GM23248 (cell line): ENCODE measurements around the gene NRDC. TPM values are rescaled to one million over a fixed set of nuclear protein-coding genes. Genes with fewer than 3 reads are reported as not detected.

Experiments
- DNase-seq: peaks from one replicate; pipeline ENCODE4 v3.0.0-alpha.2; 2015
- H2AFZ ChIP-seq: fragments of 200-600 bp; sonication (generic); 2 replicates; pipeline ENCODE4 v1.6.1; 2016; ENCODE audit warnings: antibody characterized with exemption
- H3F3A ChIP-seq: fragments of 200-600 bp; sonication (generic); 2 replicates; pipeline ENCODE4 v1.6.1; 2016; ENCODE audit warnings: mild to moderate bottlenecking, antibody characterized with exemption, mixed run types; ENCODE audit not compliant: insufficient read depth
- H3K27ac ChIP-seq: fragments of 200-600 bp; sonication (generic); 2 replicates; pipeline ENCODE4 v1.5.1; 2016; ENCODE audit warnings: mild to moderate bottlenecking
- H3K27me3 ChIP-seq: fragments of 200-600 bp; sonication (generic); replicated peaks from 2 replicates; pipeline ENCODE4 v1.6.1; 2016; ENCODE audit warnings: mild to moderate bottlenecking; ENCODE audit not compliant: insufficient read depth
- H3K36me3 ChIP-seq: fragments of 200-600 bp; sonication (generic); 2 replicates; pipeline ENCODE4 v1.6.1; 2016; ENCODE audit warnings: low read depth, mild to moderate bottlenecking
- H3K4me1 ChIP-seq: fragments of 200-600 bp; sonication (generic); 2 replicates; pipeline ENCODE4 v1.6.1; 2016; ENCODE audit warnings: mild to moderate bottlenecking; ENCODE audit not compliant: insufficient read depth
- H3K4me2 ChIP-seq: fragments of 200-600 bp; sonication (generic); one replicate; pipeline ENCODE4 v1.6.1; 2016; ENCODE audit warnings: mild to moderate bottlenecking; ENCODE audit not compliant: unreplicated experiment
- H3K4me3 ChIP-seq: fragments of 200-600 bp; sonication (generic); 2 replicates; pipeline ENCODE4 v1.5.1; 2016; ENCODE audit warnings: mild to moderate bottlenecking
- H3K79me2 ChIP-seq: fragments of 200-600 bp; sonication (generic); 2 replicates; pipeline ENCODE4 v1.6.1; 2016; ENCODE audit warnings: mild to moderate bottlenecking; ENCODE audit not compliant: insufficient read depth
- H3K9ac ChIP-seq: fragments of 200-600 bp; sonication (generic); 2 replicates; pipeline ENCODE4 v1.6.1; 2016; ENCODE audit warnings: mild to moderate bottlenecking
- H3K9me2 ChIP-seq: fragments of 200-600 bp; sonication (generic); 2 replicates; pipeline ENCODE4 v1.6.1; 2016; ENCODE audit warnings: mixed run types, mild to moderate bottlenecking, moderate library complexity; ENCODE audit not compliant: insufficient read depth
- H3K9me3 ChIP-seq: fragments of 200-600 bp; sonication (generic); one replicate; pipeline ENCODE4 v1.6.1; 2017; ENCODE audit warnings: low read depth
- H4K20me1 ChIP-seq: fragments of 200-600 bp; sonication (generic); 2 replicates; pipeline ENCODE4 v1.6.0; 2016; ENCODE audit not compliant: insufficient read depth
- EZH2 ChIP-seq: fragments of 200-600 bp; sonication (generic); IDR thresholded peaks from 2 replicates; pipeline ENCODE4 v1.6.1; 2018; ENCODE audit warnings: antibody characterized with exemption, mild to moderate bottlenecking; ENCODE audit not compliant: insufficient read depth, poor library complexity, severe bottlenecking
- EZH2phosphoT487 ChIP-seq: fragments of 200-600 bp; sonication (generic); IDR thresholded peaks from 2 replicates; pipeline ENCODE4 v1.6.1; 2018; ENCODE audit warnings: antibody characterized with exemption, moderate library complexity, mild to moderate bottlenecking, low read depth; ENCODE audit not compliant: insufficient read depth
- WGBS, 2 experiments: methylation state at CpG; one replicate each; pipeline ENCODE4 v1.1.6; 2015 to 2017; ENCODE audit warnings: low lambda C conversion rate in 2 of 2, low coverage in 1 of 2; ENCODE audit errors: missing lambda C conversion rate in 2 of 2; 5-methylcytosine and 5-hydroxymethylcytosine counted together
- in situ Hi-C: fragments of 300-500 bp; cut with MboI; formaldehyde crosslinking; loops from 2 replicates; pipeline ENCODE4 v1.15.0; 2020
- polyA plus RNA-seq: library from polyadenylated mRNA; unstranded; fragments of >200 nt; fragmentation: Nextera tagmentation; extraction: Ambion mirVana; gene quantifications from 2 replicates; pipeline ENCODE4 v1.2.1, GENCODE V29; 2016
- total RNA-seq: library from RNA; depleted of rRNA; stranded (reverse); fragments of >200 nt; shearing (Covaris generic); gene quantifications from 2 replicates; pipeline ENCODE4 v1.2.3, GENCODE V29; 2014

Gene NRDC
- total and polyA plus RNA-seq, 2 experiments from 2014 or later = 55.2 to 129 TPM

DNA sequence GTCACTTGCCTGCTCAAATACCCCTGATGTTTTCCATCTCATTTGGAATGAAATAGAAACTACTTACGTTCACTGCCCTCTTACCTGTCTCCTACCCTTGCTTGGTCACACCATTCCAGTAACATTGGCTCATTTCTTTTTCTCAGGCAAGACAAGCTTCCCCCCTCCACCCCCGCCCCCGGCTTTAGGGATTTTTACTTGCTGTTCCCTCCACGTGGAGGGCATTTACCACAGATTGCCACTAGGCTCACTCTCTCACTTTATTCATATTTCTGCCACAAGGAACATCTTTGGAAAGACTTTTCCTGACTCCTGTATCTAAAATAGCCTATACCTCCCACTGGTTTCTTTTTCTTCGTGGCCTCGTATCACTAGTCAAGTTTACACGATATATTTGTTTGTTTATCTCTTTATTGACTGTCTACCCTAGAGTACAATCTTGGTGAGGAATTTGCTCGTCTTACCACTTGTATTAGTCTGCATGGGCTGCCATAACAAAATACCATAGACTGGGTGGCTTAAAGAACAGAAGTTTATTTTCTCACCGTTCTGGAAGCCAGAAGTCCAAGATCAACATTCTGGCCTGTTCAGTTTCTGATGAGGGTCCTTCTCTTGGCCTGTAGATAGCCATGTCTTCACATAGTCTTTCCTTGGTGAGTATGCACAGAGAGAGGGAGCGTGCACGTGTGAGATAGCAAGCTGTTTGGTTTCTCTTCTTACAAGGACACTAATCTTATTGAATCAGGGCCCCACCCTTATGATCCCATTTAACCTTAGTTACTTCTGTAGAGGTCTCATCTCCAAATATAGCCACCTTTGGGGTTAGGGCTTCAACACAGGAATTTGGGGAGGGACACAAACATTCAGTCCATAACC, 126.2 kb downstream of the NRDC start:
- H4K20me1 ChIP-seq = no peaks in the 10 kb centered on the region
- H3K9me3 ChIP-seq = no peaks in the 10 kb centered on the region
- H3K9me2 ChIP-seq = no peaks in the 10 kb centered on the region
- no peak overlapping the region for H3K27ac ChIP-seq
- 97 to 98% methylated on average over 11 of the region's 11 CpGs for WGBS, 2 experiments
- no peak overlapping the region for H3K9ac ChIP-seq
- H3K27me3 ChIP-seq = no peaks in the 10 kb centered on the region
- H3K36me3 ChIP-seq = no peaks in the 10 kb centered on the region; the same call in 1 of the 2 replicates
- no peak for DNase-seq
- no peak overlapping the region for H2AFZ ChIP-seq
- H3K79me2 ChIP-seq = 0 out of 2 replicates have a peak, but pooled peaks cover 9% of the 10 kb centered on the region
- in situ Hi-C loops = no loop called here
- TF ChIP-seq EZH2 (no peak), EZH2phosphoT487 (no peak)
- peaks cover 16% of the 10 kb centered on the region for H3K4me1 ChIP-seq
- peaks cover 16% of the 10 kb centered on the region; the same call in 1 of the 2 replicates for H3F3A ChIP-seq
- no peak overlapping the region for H3K4me2 ChIP-seq
- no peak overlapping the region for H3K4me3 ChIP-seq

DNA sequence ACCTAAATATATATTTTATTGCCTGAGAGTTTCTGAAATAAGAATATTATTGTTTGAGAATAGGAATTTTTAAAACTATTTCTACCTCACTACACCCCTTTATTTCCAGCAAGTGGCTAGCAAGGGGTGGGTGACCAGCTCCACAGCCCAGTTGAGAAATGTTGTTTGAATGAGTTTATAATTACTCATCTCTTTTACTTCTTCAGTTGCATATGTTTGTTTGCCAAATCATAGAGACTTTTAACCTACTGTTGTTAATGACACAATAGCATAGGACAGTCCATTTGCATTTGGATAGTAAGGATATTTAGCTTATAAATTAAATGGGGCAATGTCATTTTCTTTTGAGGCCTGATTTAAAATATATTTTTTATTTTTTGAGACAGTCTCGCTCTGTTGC, 127.8 kb downstream of the NRDC start:
- H3K9ac ChIP-seq = no peak overlapping the region
- TF ChIP-seq EZH2phosphoT487 = no peak
- TF ChIP-seq EZH2 = no peak
- H3K9me3 ChIP-seq = no peaks in the 10 kb centered on the region
- peaks cover 16% of the 10 kb centered on the region; the same call in 1 of the 2 replicates for H3F3A ChIP-seq
- in situ Hi-C loops = no loop called here
- DNase-seq = peak; percentile 80
- no peak overlapping the region for H3K4me3 ChIP-seq
- H3K36me3 ChIP-seq = no peaks in the 10 kb centered on the region; the same call in 1 of the 2 replicates
- H3K79me2 ChIP-seq = 0 out of 2 replicates have a peak, but pooled peaks cover 9% of the 10 kb centered on the region
- 88 to 96% methylated on average over 1 of the region's 1 CpG for WGBS, 2 experiments
- peaks cover 16% of the 10 kb centered on the region for H3K4me1 ChIP-seq
- H3K27me3 ChIP-seq = no peaks in the 10 kb centered on the region
- H3K9me2 ChIP-seq = no peaks in the 10 kb centered on the region
- H3K4me2 ChIP-seq = peak overlapping the region; percentile 11
- H3K27ac ChIP-seq = peak overlapping the region; percentile 11; the same call in 1 of the 2 replicates
- H2AFZ ChIP-seq = no peak overlapping the region
- no peaks in the 10 kb centered on the region for H4K20me1 ChIP-seq

DNA sequence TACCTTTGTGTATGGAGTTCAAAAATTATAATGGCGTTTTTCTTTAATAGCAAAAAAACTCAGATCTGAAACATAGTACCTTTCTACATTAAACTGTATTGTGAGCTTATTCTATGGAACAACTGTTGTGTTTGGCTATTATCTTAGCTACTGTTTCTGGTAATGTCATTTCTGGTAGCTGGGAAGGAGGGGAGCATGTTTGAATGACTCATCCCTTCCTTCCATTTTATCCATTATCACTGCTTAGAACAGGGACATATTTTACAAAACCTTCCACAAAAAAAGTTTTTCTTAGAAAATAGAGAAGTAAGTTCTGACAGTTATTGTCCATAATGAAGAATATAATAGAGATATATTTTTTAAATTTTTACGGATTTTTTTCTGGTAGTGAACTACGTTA, 128.3 kb downstream of the NRDC start:
- H4K20me1 ChIP-seq = no peaks in the 10 kb centered on the region
- H2AFZ ChIP-seq = no peak overlapping the region
- no peaks in the 10 kb centered on the region for H3K36me3 ChIP-seq
- TF ChIP-seq EZH2phosphoT487 (no peak), EZH2 (no peak)
- peaks cover 16% of the 10 kb centered on the region for H3K4me1 ChIP-seq
- no peak overlapping the region for H3K9ac ChIP-seq
- H3K79me2 ChIP-seq = peaks cover 9% of the 10 kb centered on the region; the same call in 1 of the 2 replicates
- H3K9me3 ChIP-seq = no peaks in the 10 kb centered on the region
- no peaks in the 10 kb centered on the region for H3K27me3 ChIP-seq
- no peaks in the 10 kb centered on the region for H3K9me2 ChIP-seq
- no peak overlapping the region for H3K4me3 ChIP-seq
- peak overlapping the region; percentile 11; the same call in 1 of the 2 replicates for H3K27ac ChIP-seq
- WGBS, 2 experiments = 83 to 89% methylated on average over 3 of the region's 3 CpGs
- peaks cover 16% of the 10 kb centered on the region; the same call in 1 of the 2 replicates for H3F3A ChIP-seq
- in situ Hi-C loops = no loop called here
- peak overlapping the region; percentile 11 for H3K4me2 ChIP-seq
- peak; percentile 57 for DNase-seq

DNA sequence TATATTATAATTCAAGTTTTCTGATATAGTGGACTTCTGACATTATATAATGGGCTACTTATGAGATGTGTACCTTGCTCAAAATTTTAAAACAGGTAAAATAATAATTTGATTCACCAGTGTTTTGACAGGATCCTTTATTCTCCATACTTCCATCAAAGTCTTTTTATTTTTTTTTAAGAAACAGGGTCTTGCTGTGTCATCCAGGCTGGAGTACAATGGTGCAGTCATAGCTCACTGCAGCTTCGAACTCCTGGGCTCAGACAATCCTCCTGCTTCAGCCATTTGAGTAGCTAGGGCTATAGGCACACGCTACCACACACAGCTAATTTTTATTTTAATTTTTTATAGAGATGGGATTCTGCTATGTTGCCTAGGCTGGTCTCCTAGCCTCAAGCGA, 129.4 kb downstream of the NRDC start:
- Histone ChIP-seq H3K4me2 (no peak overlapping the region), H3K9ac (no peak overlapping the region), H3K9me2 (no peaks in the 10 kb centered on the region), H3K27me3 (no peaks in the 10 kb centered on the region), H3K4me3 (no peak overlapping the region), H3K27ac (no peak overlapping the region), H3K4me1 (peaks cover 16% of the 10 kb centered on the region), H3K36me3 (no peaks in the 10 kb centered on the region), H3K79me2 (peaks cover 16% of the 10 kb centered on the region; the same call in 1 of the 2 replicates), H4K20me1 (no peaks in the 10 kb centered on the region), H3K9me3 (no peaks in the 10 kb centered on the region), H2AFZ (no peak overlapping the region), H3F3A (peaks cover 16% of the 10 kb centered on the region; the same call in 1 of the 2 replicates)
- 95 to 96% methylated on average over 3 of the region's 3 CpGs for WGBS, 2 experiments
- DNase-seq = no peak
- in situ Hi-C loops = no loop called here
- TF ChIP-seq EZH2 = no peak
- TF ChIP-seq EZH2phosphoT487 = no peak
